ENCODE results near the gene NAALADL2.

GRCh38 chr3:175495331-175495730 lies 636.2 kb downstream of the NAALADL2 start:
- TF ChIP-seq CHD2 (IDR thresholded peaks at IDR 0.05; ENCODE audit: low read depth, low read length) (no peak), TCF7L2 (IDR thresholded peaks at IDR 0.05; ENCODE audit: low read depth, low read length) (no peak), CTCF (CRISPR knock-in tag; IDR thresholded peaks at IDR 0.05) (no peak), ZSCAN5A (CRISPR knock-in tag; IDR thresholded peaks at IDR 0.05; ENCODE audit: borderline replicate concordance) (no peak), SIN3A (IDR thresholded peaks at IDR 0.05; ENCODE audit: borderline replicate concordance, low read depth, low read length) (no peak), RAD21 (CRISPR knock-in tag; IDR thresholded peaks at IDR 0.05) (no peak), EZH2 (conservative IDR thresholded peaks at IDR 0.05; ENCODE audit: low read depth, low read length) (no peak), ZC3H4 (CRISPR knock-in tag; IDR thresholded peaks at IDR 0.05; ENCODE audit: borderline replicate concordance) (no peak), SIN3B (IDR thresholded peaks at IDR 0.05; ENCODE audit: low read length) (no peak), JUND (CRISPR knock-in tag; IDR thresholded peaks at IDR 0.05) (no peak), POLR2G (IDR thresholded peaks at IDR 0.05; ENCODE audit: low read depth, low read length) (no peak)
